HepG2 (cell line): ENCODE data around the gene VPS13C.

Experiments
- BHLHE40 ChIP-seq: IDR thresholded peaks from 2 replicates; pipeline ENCODE4 v1.6.1; 2011; ENCODE audit warnings: low read length, improper control_type of control experiment
- EZH2 ChIP-seq: conservative IDR thresholded peaks from 2 replicates; pipeline ENCODE4 v1.6.1; 2012; ENCODE audit warnings: mild to moderate bottlenecking, low read depth, low read length, moderate library complexity
- JUND ChIP-seq: sonication (generic); formaldehyde crosslinking; IDR thresholded peaks from 2 replicates; pipeline ENCODE4 v1.8.0; 2022; ENCODE audit warnings: mild to moderate bottlenecking, missing genetic modification reagents
- KDM5A ChIP-seq: fragments of 200-600 bp; sonication (generic); IDR thresholded peaks from 2 replicates; pipeline ENCODE4 v1.7.0; 2018; ENCODE audit warnings: antibody characterized with exemption, mild to moderate bottlenecking, low read length, borderline replicate concordance
- MAZ ChIP-seq, 2 experiments: sonication (generic) in 1 of 2; formaldehyde crosslinking in 1 of 2; IDR thresholded peaks; 2 replicates each; pipeline versions ENCODE4 v1.5.0 to v1.6.1; 2012 to 2020; ENCODE audit warnings: low read depth in 2 of 2, mild to moderate bottlenecking in 2 of 2, borderline replicate concordance in 1 of 2, improper control_type of control experiment in 1 of 2, low read length in 1 of 2, missing genetic modification reagents in 1 of 2, moderate library complexity in 1 of 2
- MXD3 ChIP-seq: IDR thresholded peaks from 2 replicates; pipeline ENCODE4 v1.6.1; 2016; ENCODE audit warnings: mild to moderate bottlenecking, missing biosample characterization, missing genetic modification reagents
- MYC ChIP-seq: sonication (generic); formaldehyde crosslinking; IDR thresholded peaks from 2 replicates; pipeline ENCODE4 v1.9.0; 2021; ENCODE audit warnings: missing genetic modification reagents, borderline replicate concordance
- NFRKB ChIP-seq: fragments of 450-650 bp; IDR thresholded peaks from 2 replicates; pipeline ENCODE4 v1.6.1; 2017
- PLRG1 ChIP-seq: fragments of 450-650 bp; conservative IDR thresholded peaks from 2 replicates; pipeline ENCODE4 v1.6.1; 2016
- TP53 ChIP-seq: sonication (generic); formaldehyde crosslinking; conservative IDR thresholded peaks from 2 replicates; pipeline ENCODE4 v1.4.0; 2020; ENCODE audit warnings: missing genetic modification reagents
- ZBTB3 ChIP-seq: sonication (generic); formaldehyde crosslinking; IDR thresholded peaks from 2 replicates; pipeline ENCODE4 v1.4.0; 2020; ENCODE audit warnings: low read depth, mild to moderate bottlenecking, moderate library complexity, missing genetic modification reagents, borderline replicate concordance
- ZNF331 ChIP-seq: sonication (generic); formaldehyde crosslinking; IDR thresholded peaks from 2 replicates; pipeline ENCODE4 v1.4.0; 2020; ENCODE audit warnings: missing genetic modification reagents
- TF ChIP-seq, protein P1 (sequence below): sonication (generic); formaldehyde crosslinking; IDR thresholded peaks from 2 replicates; pipeline ENCODE4 v1.4.0; 2020; ENCODE audit warnings: missing genetic modification reagents
- TF ChIP-seq, protein P2 (sequence below): sonication (generic); formaldehyde crosslinking; IDR thresholded peaks from 2 replicates; pipeline ENCODE4 v1.4.0; 2020; ENCODE audit warnings: mild to moderate bottlenecking, missing genetic modification reagents

GRCh38 chr15:61812476-61812875 lies 247.8 kb downstream of the VPS13C start:
- TF ChIP-seq MAZ (IDR thresholded peaks at IDR 0.05; ENCODE audit: borderline replicate concordance, low read depth, low read length) (no peak), MAZ (CRISPR knock-in tag; IDR thresholded peaks at IDR 0.05; ENCODE audit: low read depth) (no peak), TP53 (CRISPR knock-in tag) (no peak), JUND (CRISPR knock-in tag) (no peak), MXD3 (CRISPR knock-in tag) (no peak), EZH2 (no peak), PLRG1 (no peak), ZNF331 (CRISPR knock-in tag) (no peak), NFRKB (no peak), BHLHE40 (no peak), KDM5A (no peak), MYC (no peak), ZBTB3 (CRISPR knock-in tag) (no peak)
- TF ChIP-seq, protein P1, sequence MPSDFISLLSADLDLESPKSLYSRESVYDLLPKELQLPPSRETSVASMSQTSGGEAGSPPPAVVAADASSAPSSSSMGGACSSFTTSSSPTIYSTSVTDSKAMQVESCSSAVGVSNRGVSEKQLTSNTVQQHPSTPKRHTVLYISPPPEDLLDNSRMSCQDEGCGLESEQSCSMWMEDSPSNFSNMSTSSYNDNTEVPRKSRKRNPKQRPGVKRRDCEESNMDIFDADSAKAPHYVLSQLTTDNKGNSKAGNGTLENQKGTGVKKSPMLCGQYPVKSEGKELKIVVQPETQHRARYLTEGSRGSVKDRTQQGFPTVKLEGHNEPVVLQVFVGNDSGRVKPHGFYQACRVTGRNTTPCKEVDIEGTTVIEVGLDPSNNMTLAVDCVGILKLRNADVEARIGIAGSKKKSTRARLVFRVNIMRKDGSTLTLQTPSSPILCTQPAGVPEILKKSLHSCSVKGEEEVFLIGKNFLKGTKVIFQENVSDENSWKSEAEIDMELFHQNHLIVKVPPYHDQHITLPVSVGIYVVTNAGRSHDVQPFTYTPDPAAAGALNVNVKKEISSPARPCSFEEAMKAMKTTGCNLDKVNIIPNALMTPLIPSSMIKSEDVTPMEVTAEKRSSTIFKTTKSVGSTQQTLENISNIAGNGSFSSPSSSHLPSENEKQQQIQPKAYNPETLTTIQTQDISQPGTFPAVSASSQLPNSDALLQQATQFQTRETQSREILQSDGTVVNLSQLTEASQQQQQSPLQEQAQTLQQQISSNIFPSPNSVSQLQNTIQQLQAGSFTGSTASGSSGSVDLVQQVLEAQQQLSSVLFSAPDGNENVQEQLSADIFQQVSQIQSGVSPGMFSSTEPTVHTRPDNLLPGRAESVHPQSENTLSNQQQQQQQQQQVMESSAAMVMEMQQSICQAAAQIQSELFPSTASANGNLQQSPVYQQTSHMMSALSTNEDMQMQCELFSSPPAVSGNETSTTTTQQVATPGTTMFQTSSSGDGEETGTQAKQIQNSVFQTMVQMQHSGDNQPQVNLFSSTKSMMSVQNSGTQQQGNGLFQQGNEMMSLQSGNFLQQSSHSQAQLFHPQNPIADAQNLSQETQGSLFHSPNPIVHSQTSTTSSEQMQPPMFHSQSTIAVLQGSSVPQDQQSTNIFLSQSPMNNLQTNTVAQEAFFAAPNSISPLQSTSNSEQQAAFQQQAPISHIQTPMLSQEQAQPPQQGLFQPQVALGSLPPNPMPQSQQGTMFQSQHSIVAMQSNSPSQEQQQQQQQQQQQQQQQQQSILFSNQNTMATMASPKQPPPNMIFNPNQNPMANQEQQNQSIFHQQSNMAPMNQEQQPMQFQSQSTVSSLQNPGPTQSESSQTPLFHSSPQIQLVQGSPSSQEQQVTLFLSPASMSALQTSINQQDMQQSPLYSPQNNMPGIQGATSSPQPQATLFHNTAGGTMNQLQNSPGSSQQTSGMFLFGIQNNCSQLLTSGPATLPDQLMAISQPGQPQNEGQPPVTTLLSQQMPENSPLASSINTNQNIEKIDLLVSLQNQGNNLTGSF = no peak
- TF ChIP-seq, protein P2, sequence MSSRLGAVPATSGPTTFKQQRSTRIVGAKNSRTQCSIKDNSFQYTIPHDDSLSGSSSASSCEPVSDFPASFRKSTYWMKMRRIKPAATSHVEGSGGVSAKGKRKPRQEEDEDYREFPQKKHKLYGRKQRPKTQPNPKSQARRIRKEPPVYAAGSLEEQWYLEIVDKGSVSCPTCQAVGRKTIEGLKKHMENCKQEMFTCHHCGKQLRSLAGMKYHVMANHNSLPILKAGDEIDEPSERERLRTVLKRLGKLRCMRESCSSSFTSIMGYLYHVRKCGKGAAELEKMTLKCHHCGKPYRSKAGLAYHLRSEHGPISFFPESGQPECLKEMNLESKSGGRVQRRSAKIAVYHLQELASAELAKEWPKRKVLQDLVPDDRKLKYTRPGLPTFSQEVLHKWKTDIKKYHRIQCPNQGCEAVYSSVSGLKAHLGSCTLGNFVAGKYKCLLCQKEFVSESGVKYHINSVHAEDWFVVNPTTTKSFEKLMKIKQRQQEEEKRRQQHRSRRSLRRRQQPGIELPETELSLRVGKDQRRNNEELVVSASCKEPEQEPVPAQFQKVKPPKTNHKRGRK (CRISPR knock-in tag) = no peak
